Karpas-422 (cell line): ENCODE data around the gene HMCN2. TPM values are rescaled to one million over a fixed set of nuclear protein-coding genes. Genes with fewer than 3 reads are reported as not detected.

Experiments used
- DNase-seq: peaks from one replicate; pipeline ENCODE4 v3.0.0-alpha.2; 2015
- H2AFZ ChIP-seq: fragments of 200-600 bp; sonication (generic); 2 replicates; pipeline ENCODE4 v1.6.1; 2014; ENCODE audit warnings: antibody characterized with exemption, low read length, mixed read lengths
- H3K27ac ChIP-seq: fragments of 200-600 bp; sonication (generic); 2 replicates; pipeline ENCODE4 v1.5.1; 2014; ENCODE audit warnings: mild to moderate bottlenecking, low read length, moderate library complexity
- H3K27me3 ChIP-seq: fragments of 200-600 bp; sonication (generic); 2 replicates; pipeline ENCODE4 v1.6.1; 2014; ENCODE audit warnings: low read length, mixed read lengths
- H3K36me3 ChIP-seq: fragments of 200-600 bp; sonication (generic); 2 replicates; pipeline ENCODE4 v1.6.1; 2014; ENCODE audit warnings: low read length, mixed read lengths; ENCODE audit not compliant: insufficient read depth
- H3K4me1 ChIP-seq: fragments of 200-600 bp; sonication (generic); 2 replicates; pipeline ENCODE4 v1.6.1; 2014; ENCODE audit warnings: mild to moderate bottlenecking, low read length, mixed read lengths
- H3K4me2 ChIP-seq: fragments of 200-600 bp; sonication (generic); 2 replicates; pipeline ENCODE4 v1.6.1; 2014; ENCODE audit warnings: low read length, low read depth, mild to moderate bottlenecking; ENCODE audit not compliant: poor library complexity, severe bottlenecking
- H3K4me3 ChIP-seq: fragments of 200-600 bp; sonication (generic); 2 replicates; pipeline ENCODE4 v1.5.1; 2014; ENCODE audit warnings: mild to moderate bottlenecking, antibody characterized with exemption, low read length, mixed read lengths
- H3K79me2 ChIP-seq: fragments of 200-600 bp; sonication (generic); 2 replicates; pipeline ENCODE4 v1.6.1; 2014; ENCODE audit warnings: mild to moderate bottlenecking, low read length, mixed read lengths
- H3K9ac ChIP-seq: fragments of 200-600 bp; sonication (generic); 2 replicates; pipeline ENCODE4 v1.6.0; 2014; ENCODE audit warnings: low read length
- H3K9me2 ChIP-seq: fragments of 200-600 bp; sonication (generic), shearing (Covaris generic); replicated peaks from 2 replicates; pipeline ENCODE4 v1.6.0; 2014; ENCODE audit warnings: mild to moderate bottlenecking, low read length, moderate library complexity; ENCODE audit not compliant: insufficient read depth
- H3K9me3 ChIP-seq: fragments of 300-700, 200-600 bp; sonication (generic); 2 replicates; pipeline ENCODE4 v1.6.1; 2014; ENCODE audit warnings: low read length, mixed read lengths
- H4K20me1 ChIP-seq: fragments of 200-600 bp; sonication (generic); 2 replicates; pipeline ENCODE4 v1.6.1; 2014; ENCODE audit warnings: mild to moderate bottlenecking, antibody characterized with exemption, low read length, low read depth; ENCODE audit not compliant: insufficient read depth
- total RNA-seq: library from RNA; depleted of rRNA; stranded (reverse); fragments of >200 nt; shearing (Covaris generic); gene quantifications from 2 replicates; pipeline ENCODE4 v1.2.3, GENCODE V29; 2014; ENCODE audit warnings: low replicate concordance

Gene HMCN2
- total RNA-seq, 1 experiment from 2014 or later, result not detected

GRCh38 chr9:130418776-130419175, 153.2 kb downstream of the HMCN2 start:
- Histone ChIP-seq H4K20me1 (no peaks in the 10 kb centered on the region), H3K27me3 (no peaks in the 10 kb centered on the region), H3K4me2 (no peak overlapping the region), H3K9me2 (no peaks in the 10 kb centered on the region), H3K4me3 (no peak overlapping the region), H3K9ac (no peak overlapping the region), H3K79me2 (no peaks in the 10 kb centered on the region), H2AFZ (no peak overlapping the region), H3K36me3 (no peaks in the 10 kb centered on the region), H3K4me1 (no peaks in the 10 kb centered on the region), H3K9me3 (no peaks in the 10 kb centered on the region), H3K27ac (no peak overlapping the region)
- no peak for DNase-seq

GRCh38 chr9:130419521-130420035, 154.0 kb downstream of the HMCN2 start:
- H3K4me2 ChIP-seq, result no peak overlapping the region
- H3K9ac ChIP-seq, result no peak overlapping the region
- no peaks in the 10 kb centered on the region for H4K20me1 ChIP-seq
- no peaks in the 10 kb centered on the region for H3K27me3 ChIP-seq
- DNase-seq, result no peak
- no peaks in the 10 kb centered on the region for H3K36me3 ChIP-seq
- no peaks in the 10 kb centered on the region for H3K9me2 ChIP-seq
- H2AFZ ChIP-seq, result no peak overlapping the region
- no peak overlapping the region for H3K27ac ChIP-seq
- H3K79me2 ChIP-seq, result no peaks in the 10 kb centered on the region
- H3K4me3 ChIP-seq, result no peak overlapping the region
- H3K9me3 ChIP-seq, result no peaks in the 10 kb centered on the region
- H3K4me1 ChIP-seq, result no peaks in the 10 kb centered on the region

GRCh38 chr9:130421154-130421801, 155.7 kb downstream of the HMCN2 start:
- Histone ChIP-seq H2AFZ (no peak overlapping the region), H3K36me3 (no peaks in the 10 kb centered on the region), H3K4me2 (no peak overlapping the region), H3K27me3 (no peaks in the 10 kb centered on the region), H3K9me3 (no peaks in the 10 kb centered on the region), H3K27ac (no peak overlapping the region), H3K4me1 (no peaks in the 10 kb centered on the region), H3K9ac (no peak overlapping the region), H4K20me1 (no peaks in the 10 kb centered on the region), H3K4me3 (no peak overlapping the region), H3K9me2 (no peaks in the 10 kb centered on the region), H3K79me2 (no peaks in the 10 kb centered on the region)
- no peak for DNase-seq

- Histone ChIP-seq H3K79me2 (no peaks in the 10 kb centered on the region), H3K27ac (no peak overlapping the region), H3K36me3 (no peaks in the 10 kb centered on the region), H3K9me2 (no peaks in the 10 kb centered on the region), H2AFZ (no peak overlapping the region), H3K9ac (no peak overlapping the region), H3K27me3 (no peaks in the 10 kb centered on the region), H3K4me2 (no peak overlapping the region), H3K4me3 (no peak overlapping the region), H4K20me1 (no peaks in the 10 kb centered on the region), H3K4me1 (no peaks in the 10 kb centered on the region), H3K9me3 (no peaks in the 10 kb centered on the region)
- no peak for DNase-seq
These were observed 156.3 kb downstream of the HMCN2 start for GRCh38 chr9:130421802-130422276.

- Histone ChIP-seq H3K9me2 (no peaks in the 10 kb centered on the region), H3K4me3 (no peak overlapping the region), H3K36me3 (no peaks in the 10 kb centered on the region), H3K4me2 (no peak overlapping the region), H3K27me3 (no peaks in the 10 kb centered on the region), H3K9me3 (no peaks in the 10 kb centered on the region), H3K9ac (no peak overlapping the region), H4K20me1 (no peaks in the 10 kb centered on the region), H3K27ac (no peak overlapping the region), H3K4me1 (no peaks in the 10 kb centered on the region), H3K79me2 (no peaks in the 10 kb centered on the region), H2AFZ (no peak overlapping the region)
- DNase-seq, result no peak
These were observed 157.0 kb downstream of the HMCN2 start for GRCh38 chr9:130422546-130422945.

- Histone ChIP-seq H3K9ac (no peak overlapping the region), H3K27me3 (no peaks in the 10 kb centered on the region), H3K79me2 (no peaks in the 10 kb centered on the region), H3K36me3 (no peaks in the 10 kb centered on the region), H3K9me3 (no peaks in the 10 kb centered on the region), H4K20me1 (no peaks in the 10 kb centered on the region), H3K4me3 (no peak overlapping the region), H3K4me1 (no peaks in the 10 kb centered on the region), H3K4me2 (no peak overlapping the region), H3K27ac (no peak overlapping the region), H2AFZ (no peak overlapping the region), H3K9me2 (no peaks in the 10 kb centered on the region)
- no peak for DNase-seq
These were observed 157.7 kb downstream of the HMCN2 start for GRCh38 chr9:130423272-130423671.

GRCh38 chr9:130424595-130425454, 159.3 kb downstream of the HMCN2 start:
- Histone ChIP-seq H3K4me1 (no peaks in the 10 kb centered on the region), H4K20me1 (no peaks in the 10 kb centered on the region), H3K9ac (no peak overlapping the region), H3K27me3 (no peaks in the 10 kb centered on the region), H2AFZ (no peak overlapping the region), H3K27ac (no peak overlapping the region), H3K36me3 (no peaks in the 10 kb centered on the region), H3K9me3 (no peaks in the 10 kb centered on the region), H3K9me2 (no peaks in the 10 kb centered on the region), H3K79me2 (no peaks in the 10 kb centered on the region), H3K4me3 (no peak overlapping the region), H3K4me2 (no peak overlapping the region)
- DNase-seq, result no peak

GRCh38 chr9:130425741-130426466, 160.3 kb downstream of the HMCN2 start:
- Histone ChIP-seq H2AFZ (no peak overlapping the region), H4K20me1 (no peaks in the 10 kb centered on the region), H3K36me3 (no peaks in the 10 kb centered on the region), H3K79me2 (no peaks in the 10 kb centered on the region), H3K4me1 (no peaks in the 10 kb centered on the region), H3K27ac (no peak overlapping the region), H3K4me3 (no peak overlapping the region), H3K9ac (no peak overlapping the region), H3K4me2 (no peak overlapping the region), H3K27me3 (no peaks in the 10 kb centered on the region), H3K9me3 (no peaks in the 10 kb centered on the region), H3K9me2 (no peaks in the 10 kb centered on the region)
- no peak for DNase-seq
